Caco-2 (cell line): Measurements from ENCODE around the gene TIMP2. TPM values are rescaled to one million over a fixed set of nuclear protein-coding genes. Genes with fewer than 3 reads are reported as not detected.

Source experiments
- BruUV-seq: library from RNA; stranded (reverse); fragments of 400-500 nt; replicated peaks from 2 replicates; lab custom pipeline; 2021; lab: Mats Ljungman, UMichigan
- CTCF ChIA-PET: fragments of 300-600 bp; sonication (Branson Sonifier 250); formaldehyde crosslinking; loops from one replicate; lab custom pipeline; 2022; ENCODE audit warnings: antibody characterized with exemption; lab: Charles Lee
- POLR2A ChIA-PET: fragments of 300-600 bp; sonication (Branson Sonifier 250); formaldehyde crosslinking; loops from one replicate; lab custom pipeline; 2022; ENCODE audit warnings: antibody characterized with exemption; lab: Charles Lee
- DNase-seq, 2 experiments: peaks; one replicate each; pipeline versions ENCODE4 v3.0.0 to v3.0.0-alpha.2; 2020 to 2022
- H3K27me3 ChIP-seq: replicated peaks from 2 replicates; pipeline ENCODE4 v1.6.0; 2011; ENCODE audit warnings: low read length; ENCODE audit not compliant: control insufficient read depth, insufficient read depth
- H3K36me3 ChIP-seq: 2 replicates; pipeline ENCODE4 v1.5.1; 2011; ENCODE audit warnings: low read length; ENCODE audit not compliant: control insufficient read depth, insufficient read depth
- H3K4me1 ChIP-seq: fragments of 250-450 bp; sonication (Bioruptor Pico); 2 replicates; pipeline ENCODE4 v1.5.1; 2020; ENCODE audit warnings: mild to moderate bottlenecking
- H3K4me3 ChIP-seq: 2 replicates; pipeline ENCODE4 v1.5.1; 2011; ENCODE audit warnings: low read depth, mild to moderate bottlenecking, control low read depth, low read length
- H3K9me3 ChIP-seq: fragments of 250-450 bp; sonication (Bioruptor Pico); 2 replicates; pipeline ENCODE4 v1.5.1; 2020; ENCODE audit warnings: mild to moderate bottlenecking, moderate library complexity
- H3K27ac Mint-ChIP-seq: one replicate; pipeline ENCODE4 v1.8.0; 2022; ENCODE audit warnings: mixed read lengths; ENCODE audit not compliant: unreplicated experiment
- H3K27me3 Mint-ChIP-seq: one replicate; pipeline ENCODE4 v1.8.0; 2022; ENCODE audit warnings: mixed read lengths; ENCODE audit not compliant: insufficient read depth, unreplicated experiment
- H3K36me3 Mint-ChIP-seq: one replicate; pipeline ENCODE4 v1.8.0; 2022; ENCODE audit warnings: mild to moderate bottlenecking, mixed read lengths; ENCODE audit not compliant: insufficient read depth, unreplicated experiment
- H3K4me1 Mint-ChIP-seq: one replicate; pipeline ENCODE4 v1.8.0; 2022; ENCODE audit warnings: low read depth, mixed read lengths; ENCODE audit not compliant: unreplicated experiment
- H3K4me3 Mint-ChIP-seq: one replicate; pipeline ENCODE4 v1.8.0; 2022; ENCODE audit warnings: mild to moderate bottlenecking, moderate library complexity, mixed read lengths; ENCODE audit not compliant: unreplicated experiment
- H3K9me3 Mint-ChIP-seq: one replicate; pipeline ENCODE4 v1.8.0; 2022; ENCODE audit warnings: mixed read lengths; ENCODE audit not compliant: unreplicated experiment
- CTCF ChIP-seq, 2 experiments: fragments of 200-600 bp in 1 of 2; IDR thresholded peaks; 1 replicate in 1 of 2; 2 replicates in 1 of 2; pipeline versions ENCODE4 v1.5.1 to v1.8.0; 2011 to 2022; ENCODE audit warnings: antibody characterized with exemption in 1 of 2, control low read depth in 1 of 2, inconsistent platforms in 1 of 2, low read depth in 1 of 2, low read length in 1 of 2, mild to moderate bottlenecking in 1 of 2, moderate library complexity in 1 of 2; ENCODE audit not compliant: insufficient read depth in 1 of 2, severe bottlenecking in 1 of 2, unreplicated experiment in 1 of 2
- intact Hi-C: fragments of 100-400 bp; cut with micrococcal nuclease; formaldehyde crosslinking; loops from one replicate; pipeline ENCODE4 v1.10.0; 2022; ENCODE audit not compliant: unreplicated experiment
- total RNA-seq: library from RNA; stranded (reverse); gene quantifications from 2 replicates; pipeline ENCODE4 v1.2.3, GENCODE V29; 2022

The TIMP2 gene
- total RNA-seq, 1 experiment from 2014 or later, result 70.1 TPM

DNA sequence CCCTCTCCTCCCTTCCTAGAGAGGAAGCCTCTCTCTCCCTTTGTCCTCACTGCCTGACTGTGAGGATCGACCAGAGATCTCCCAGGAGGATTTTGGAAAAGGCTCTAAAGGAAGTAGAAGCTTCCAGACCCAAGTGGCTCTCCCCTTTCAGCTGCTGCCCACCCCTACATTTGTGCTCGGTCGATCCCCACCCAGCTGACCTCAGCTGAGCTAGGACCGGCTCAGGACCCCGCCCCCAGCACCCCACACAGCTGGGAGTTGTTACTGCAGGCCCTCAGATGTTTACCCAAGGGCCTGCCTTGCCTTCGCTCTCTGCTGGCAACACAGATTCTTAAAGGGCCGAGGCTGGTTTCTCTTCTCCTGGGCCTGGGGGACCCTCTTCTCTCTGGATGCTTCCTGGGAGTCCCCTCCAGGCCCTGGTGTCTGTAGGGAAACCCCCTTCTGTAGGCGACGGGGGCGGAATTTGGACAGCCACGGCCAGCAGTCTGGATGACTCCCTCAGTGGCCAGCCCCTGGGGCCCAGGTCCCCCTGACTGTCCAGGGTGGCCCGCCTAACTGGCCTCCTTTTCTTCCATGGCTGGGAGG, 26.9 kb upstream of the TIMP2 start:
- no peak for DNase-seq
- no peaks in the 10 kb centered on the region for H3K27me3 ChIP-seq
- Mint-ChIP-seq H3K9me3 (no peaks in the 10 kb centered on the region), H3K36me3 (no peaks in the 10 kb centered on the region), H3K4me3 (no peak overlapping the region), H3K27me3 (no peaks in the 10 kb centered on the region), H3K4me1 (no peaks in the 10 kb centered on the region), H3K27ac (no peak overlapping the region)
- POLR2A ChIA-PET, result no interaction called here
- no TSS peak for BruUV-seq
- H3K4me3 ChIP-seq, result no peak overlapping the region
- H3K36me3 ChIP-seq, result no peaks in the 10 kb centered on the region
- TF ChIP-seq CTCF (IDR thresholded peaks at IDR 0.05; ENCODE audit: insufficient read depth in 1 of 2, low read depth in 1 of 2, low read length in 1 of 2, severe bottlenecking in 1 of 2, unreplicated experiment in 1 of 2), result no peak
- H3K4me1 ChIP-seq, result no peaks in the 10 kb centered on the region
- intact Hi-C loops, result no loop called here
- H3K9me3 ChIP-seq, result peaks cover 18% of the 10 kb centered on the region
- CTCF ChIA-PET, result no interaction called here

DNA sequence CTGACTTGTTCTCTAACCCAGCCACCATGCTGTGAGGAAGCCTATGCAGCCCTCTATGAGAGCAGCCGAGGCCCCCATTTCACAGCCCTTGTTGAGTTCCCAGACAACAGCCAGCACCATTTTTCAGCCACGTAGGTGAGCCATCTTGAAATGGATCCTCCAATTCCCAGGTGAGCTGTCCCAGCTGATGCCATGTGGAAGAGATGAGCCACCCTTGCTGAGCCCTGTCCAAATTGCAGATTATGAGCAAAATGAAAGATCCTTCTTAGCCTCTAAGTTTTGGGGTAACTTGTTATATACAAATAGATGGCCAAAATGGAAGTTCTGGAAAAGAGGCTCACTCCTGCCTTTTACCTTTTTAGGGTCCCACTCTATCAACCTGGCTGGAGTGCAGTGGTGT, 25.7 kb upstream of the TIMP2 start:
- no peak for DNase-seq
- H3K9me3 ChIP-seq, result peaks cover 18% of the 10 kb centered on the region
- BruUV-seq, result no TSS peak
- Mint-ChIP-seq H3K9me3 (no peaks in the 10 kb centered on the region), H3K4me3 (no peak overlapping the region), H3K4me1 (no peaks in the 10 kb centered on the region), H3K27me3 (no peaks in the 10 kb centered on the region), H3K27ac (no peak overlapping the region), H3K36me3 (no peaks in the 10 kb centered on the region)
- intact Hi-C loops, result no loop called here
- POLR2A ChIA-PET, result no interaction called here
- no peaks in the 10 kb centered on the region for H3K36me3 ChIP-seq
- H3K4me3 ChIP-seq, result no peak overlapping the region
- CTCF ChIA-PET, result no interaction called here
- TF ChIP-seq CTCF (IDR thresholded peaks at IDR 0.05; ENCODE audit: insufficient read depth in 1 of 2, low read depth in 1 of 2, low read length in 1 of 2, severe bottlenecking in 1 of 2, unreplicated experiment in 1 of 2), result no peak
- H3K27me3 ChIP-seq, result no peaks in the 10 kb centered on the region
- no peaks in the 10 kb centered on the region for H3K4me1 ChIP-seq

- Histone ChIP-seq H3K4me1 (no peaks in the 10 kb centered on the region), H3K9me3 (peaks cover 18% of the 10 kb centered on the region), H3K27me3 (no peaks in the 10 kb centered on the region), H3K4me3 (no peak overlapping the region), H3K36me3 (no peaks in the 10 kb centered on the region)
- Mint-ChIP-seq H3K4me1 (no peaks in the 10 kb centered on the region), H3K27ac (no peak overlapping the region), H3K27me3 (no peaks in the 10 kb centered on the region), H3K36me3 (no peaks in the 10 kb centered on the region), H3K4me3 (no peak overlapping the region), H3K9me3 (no peaks in the 10 kb centered on the region)
- ChIA-PET POLR2A (no interaction called here), CTCF (interaction anchor here (0.7 kb wide), 1 partner anchor 49 kb away, joined by 6 read pairs; no protein-coding TSS in a partner anchor)
- intact Hi-C loops, result no loop called here
- TF ChIP-seq CTCF (IDR thresholded peaks at IDR 0.05; ENCODE audit: insufficient read depth in 1 of 2, low read depth in 1 of 2, low read length in 1 of 2, severe bottlenecking in 1 of 2, unreplicated experiment in 1 of 2), result no peak
- BruUV-seq, result no TSS peak
- no peak for DNase-seq
Observed at GRCh38 chr17:78947235-78948149, 22.3 kb upstream of the TIMP2 start.
